ENCODE measurements around the gene FLT3. TPM values are rescaled to one million over a fixed set of nuclear protein-coding genes. Genes with fewer than 3 reads are reported as not detected.

The FLT3 gene
- total and polyA plus RNA-seq, 10 of the 15 experiments (the other 5 are each of a cell fraction or from before 2014, with no cell fraction given) = 0.04 to 0.19 (median 0.11) TPM; not detected in 1

DNA sequence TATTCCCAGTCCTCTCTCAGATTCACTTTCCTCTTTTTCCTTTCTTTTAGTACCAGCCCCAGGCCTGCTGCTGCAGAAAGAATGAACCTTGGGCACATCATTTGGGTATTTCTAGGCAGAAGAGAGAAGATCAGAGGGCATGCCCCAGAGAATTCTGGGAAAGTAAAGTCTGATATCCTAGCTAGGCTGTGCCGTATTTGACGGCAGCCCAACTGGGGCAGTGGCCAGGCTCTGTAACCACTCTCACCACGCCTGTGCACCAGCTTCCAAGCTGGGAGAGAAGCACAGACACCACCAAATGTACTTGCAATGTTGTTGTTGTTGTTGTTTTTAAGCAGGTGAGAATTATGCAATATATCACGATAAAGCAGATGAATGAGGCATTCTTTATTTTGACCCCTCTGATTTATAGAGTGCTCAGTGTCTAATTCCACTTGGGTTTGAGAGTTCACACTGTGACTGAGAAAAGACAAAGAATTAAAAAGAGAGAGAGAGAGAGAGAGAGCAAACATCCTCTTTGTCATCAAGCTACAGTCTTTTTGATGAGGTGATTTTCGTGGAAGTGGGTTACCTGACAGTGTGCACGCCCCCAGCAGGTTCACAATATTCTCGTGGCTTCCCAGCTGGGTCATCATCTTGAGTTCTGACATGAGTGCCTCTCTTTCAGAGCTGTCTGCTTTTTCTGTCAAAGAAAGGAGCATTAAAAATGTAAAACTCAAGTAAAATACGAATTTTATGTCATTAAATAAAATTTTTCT lies 72.6 kb downstream of the FLT3 start (continued):
- no peak for TF ChIP-seq ZNF207 (IDR thresholded peaks at IDR 0.05; ENCODE audit: borderline replicate concordance)

DNA sequence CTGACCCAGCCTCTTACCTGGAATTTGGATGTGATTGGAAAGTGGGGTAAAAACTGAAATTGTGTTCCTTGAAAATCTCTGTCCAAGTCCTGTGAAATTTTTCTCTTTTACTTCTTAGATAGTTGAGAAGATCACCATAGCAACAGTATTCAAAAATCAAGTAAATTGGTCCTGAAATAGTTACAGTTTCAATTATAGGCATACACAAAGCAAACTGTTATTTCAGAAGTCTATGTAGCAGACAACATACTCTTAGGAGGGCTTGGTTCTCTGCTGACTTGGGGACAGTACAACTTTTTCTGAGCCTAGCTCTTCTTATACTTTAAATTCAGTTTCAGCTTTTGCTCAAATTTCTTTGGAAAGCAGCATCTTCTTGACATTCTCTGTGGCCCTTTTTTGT lies 73.3 kb downstream of the FLT3 start:
- ATAC-seq (no peak), DNase-seq (ENCODE audit: low read depth, low spot score) (no peak), FAIRE-seq (no peak)
- Histone ChIP-seq H3K36me3 (ENCODE audit: control insufficient read depth in 2 of 2, insufficient read depth in 2 of 2, low read length in 1 of 2) (no peaks in the 10 kb centered on the region), H2AFZ (ENCODE audit: control insufficient read depth, low read depth, low read length) (no peak overlapping the region), H3K27me3 (replicated peaks in 1 of 2; ENCODE audit: control insufficient read depth in 2 of 2, insufficient read depth in 2 of 2, low read length in 1 of 2) (no peaks in the 10 kb centered on the region), H3K4me3 (no peak overlapping the region), H3K4me1 (ENCODE audit: control insufficient read depth, insufficient read depth, low read length) (peaks cover 18% of the 10 kb centered on the region), H3K9ac (ENCODE audit: control insufficient read depth, insufficient read depth, low read length) (no peak overlapping the region), H3K79me2 (ENCODE audit: control insufficient read depth, insufficient read depth, low read length) (no peaks in the 10 kb centered on the region), H3K9me3 (replicated peaks; ENCODE audit: control insufficient read depth, insufficient read depth, low read length) (no peaks in the 10 kb centered on the region), H3K4me2 (ENCODE audit: control insufficient read depth, insufficient read depth) (no peak overlapping the region), H4K20me1 (ENCODE audit: control insufficient read depth, insufficient read depth) (no peaks in the 10 kb centered on the region), H3K27ac (ENCODE audit: control insufficient read depth, insufficient read depth) (no peak overlapping the region)
- BruUV-seq (replicated peaks) = no TSS peak
- TF ChIP-seq, protein P1, sequence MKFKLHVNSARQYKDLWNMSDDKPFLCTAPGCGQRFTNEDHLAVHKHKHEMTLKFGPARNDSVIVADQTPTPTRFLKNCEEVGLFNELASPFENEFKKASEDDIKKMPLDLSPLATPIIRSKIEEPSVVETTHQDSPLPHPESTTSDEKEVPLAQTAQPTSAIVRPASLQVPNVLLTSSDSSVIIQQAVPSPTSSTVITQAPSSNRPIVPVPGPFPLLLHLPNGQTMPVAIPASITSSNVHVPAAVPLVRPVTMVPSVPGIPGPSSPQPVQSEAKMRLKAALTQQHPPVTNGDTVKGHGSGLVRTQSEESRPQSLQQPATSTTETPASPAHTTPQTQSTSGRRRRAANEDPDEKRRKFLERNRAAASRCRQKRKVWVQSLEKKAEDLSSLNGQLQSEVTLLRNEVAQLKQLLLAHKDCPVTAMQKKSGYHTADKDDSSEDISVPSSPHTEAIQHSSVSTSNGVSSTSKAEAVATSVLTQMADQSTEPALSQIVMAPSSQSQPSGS (IDR thresholded peaks at IDR 0.05; ENCODE audit: low read length) = no peak
- no peak for TF ChIP-seq ASH2L (IDR thresholded peaks at IDR 0.05; ENCODE audit: borderline replicate concordance, low read depth)
- TF ChIP-seq, protein P2, sequence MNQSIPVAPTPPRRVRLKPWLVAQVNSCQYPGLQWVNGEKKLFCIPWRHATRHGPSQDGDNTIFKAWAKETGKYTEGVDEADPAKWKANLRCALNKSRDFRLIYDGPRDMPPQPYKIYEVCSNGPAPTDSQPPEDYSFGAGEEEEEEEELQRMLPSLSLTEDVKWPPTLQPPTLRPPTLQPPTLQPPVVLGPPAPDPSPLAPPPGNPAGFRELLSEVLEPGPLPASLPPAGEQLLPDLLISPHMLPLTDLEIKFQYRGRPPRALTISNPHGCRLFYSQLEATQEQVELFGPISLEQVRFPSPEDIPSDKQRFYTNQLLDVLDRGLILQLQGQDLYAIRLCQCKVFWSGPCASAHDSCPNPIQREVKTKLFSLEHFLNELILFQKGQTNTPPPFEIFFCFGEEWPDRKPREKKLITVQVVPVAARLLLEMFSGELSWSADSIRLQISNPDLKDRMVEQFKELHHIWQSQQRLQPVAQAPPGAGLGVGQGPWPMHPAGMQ (IDR thresholded peaks at IDR 0.05; ENCODE audit: borderline replicate concordance) = no peak
- no peak for TF ChIP-seq STAT1 (conservative IDR thresholded peaks at IDR 0.05)
- TF ChIP-seq, protein P3, sequence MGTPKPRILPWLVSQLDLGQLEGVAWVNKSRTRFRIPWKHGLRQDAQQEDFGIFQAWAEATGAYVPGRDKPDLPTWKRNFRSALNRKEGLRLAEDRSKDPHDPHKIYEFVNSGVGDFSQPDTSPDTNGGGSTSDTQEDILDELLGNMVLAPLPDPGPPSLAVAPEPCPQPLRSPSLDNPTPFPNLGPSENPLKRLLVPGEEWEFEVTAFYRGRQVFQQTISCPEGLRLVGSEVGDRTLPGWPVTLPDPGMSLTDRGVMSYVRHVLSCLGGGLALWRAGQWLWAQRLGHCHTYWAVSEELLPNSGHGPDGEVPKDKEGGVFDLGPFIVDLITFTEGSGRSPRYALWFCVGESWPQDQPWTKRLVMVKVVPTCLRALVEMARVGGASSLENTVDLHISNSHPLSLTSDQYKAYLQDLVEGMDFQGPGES (IDR thresholded peaks at IDR 0.05) = no peak
- no peak for TF ChIP-seq RCOR1 (conservative IDR thresholded peaks at IDR 0.05; ENCODE audit: low read depth, low read length)
- TF ChIP-seq, protein P4, sequence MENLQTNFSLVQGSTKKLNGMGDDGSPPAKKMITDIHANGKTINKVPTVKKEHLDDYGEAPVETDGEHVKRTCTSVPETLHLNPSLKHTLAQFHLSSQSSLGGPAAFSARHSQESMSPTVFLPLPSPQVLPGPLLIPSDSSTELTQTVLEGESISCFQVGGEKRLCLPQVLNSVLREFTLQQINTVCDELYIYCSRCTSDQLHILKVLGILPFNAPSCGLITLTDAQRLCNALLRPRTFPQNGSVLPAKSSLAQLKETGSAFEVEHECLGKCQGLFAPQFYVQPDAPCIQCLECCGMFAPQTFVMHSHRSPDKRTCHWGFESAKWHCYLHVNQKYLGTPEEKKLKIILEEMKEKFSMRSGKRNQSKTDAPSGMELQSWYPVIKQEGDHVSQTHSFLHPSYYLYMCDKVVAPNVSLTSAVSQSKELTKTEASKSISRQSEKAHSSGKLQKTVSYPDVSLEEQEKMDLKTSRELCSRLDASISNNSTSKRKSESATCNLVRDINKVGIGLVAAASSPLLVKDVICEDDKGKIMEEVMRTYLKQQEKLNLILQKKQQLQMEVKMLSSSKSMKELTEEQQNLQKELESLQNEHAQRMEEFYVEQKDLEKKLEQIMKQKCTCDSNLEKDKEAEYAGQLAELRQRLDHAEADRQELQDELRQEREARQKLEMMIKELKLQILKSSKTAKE (IDR thresholded peaks at IDR 0.05; ENCODE audit: low read depth, poor library complexity, severe bottlenecking) = no peak
- TF ChIP-seq SREBF1 (IDR thresholded peaks at IDR 0.05; ENCODE audit: low read length) = no peak
- TF ChIP-seq HDGF (IDR thresholded peaks at IDR 0.05) = no peak
- no peak for TF ChIP-seq CBX5 (IDR thresholded peaks at IDR 0.05; ENCODE audit: low read depth)
- TF ChIP-seq MYB (IDR thresholded peaks at IDR 0.05; ENCODE audit: borderline replicate concordance, low read depth, low read length) = no peak
- no peak for TF ChIP-seq DPF2 (IDR thresholded peaks at IDR 0.05)
- no peak for TF ChIP-seq JUNB (IDR thresholded peaks at IDR 0.05)
- CTCF ChIA-PET = interaction anchor here (1.1 kb wide), 1 partner anchor 9 kb away, joined by 3 read pairs; no protein-coding TSS in a partner anchor
- in situ Hi-C loops (cut with MboI) (no loop called here), intact Hi-C loops (cut with micrococcal nuclease; ENCODE audit: unreplicated experiment) (no loop called here)
- SMC1A ChIA-PET (ENCODE audit: uncharacterized antibody, unreplicated experiment) = interaction anchor here (1.2 to 1.6 kb wide), 4 partner anchors 9 to 43 kb away, joined by 3 to 5 read pairs (median 4); no protein-coding TSS in a partner anchor
- RAD21 ChIA-PET (ENCODE audit: unreplicated experiment) = interaction anchor here (1.0 kb wide), 1 partner anchor 19 kb away, joined by 3 read pairs; no protein-coding TSS in a partner anchor
- POLR2A ChIA-PET = interaction anchor here (0.8 kb wide), 1 partner anchor 406 kb away, joined by 3 read pairs; no protein-coding TSS in a partner anchor
